Left lung (tissue), 14 donors: ENCODE data around the gene PDYN. TPM values are rescaled to one million over a fixed set of nuclear protein-coding genes. Genes with fewer than 3 reads are reported as not detected.
"Not testable (repeated sequence)": the region's sequence is repeated elsewhere in the genome, so short reads cannot be mapped to it uniquely, and the experiment has no call there.

ENCODE experiments used
- ATAC-seq: fragments of 200-7000 bp; cut with Tn5 transposase; one replicate; pipeline ENCODE4 v1.9.1; 2020; ENCODE audit warnings: moderate library complexity
- DNase-seq, 4 donors: peaks; one replicate each; pipeline ENCODE4 v3.0.0-alpha.2; 2013 to 2020
- H3K27ac ChIP-seq, 2 donors: fragments of 200-600 bp; sonication (generic) in 1 of 2; one replicate each; pipeline versions ENCODE4 v1.5.0 to v1.8.0; 2020 to 2021
- H3K27me3 ChIP-seq, 2 donors: fragments of 200-600 bp; sonication (generic) in 1 of 2; one replicate each; pipeline versions ENCODE4 v1.5.0 to v1.8.0; 2020 to 2021
- H3K36me3 ChIP-seq, 2 donors: fragments of 200-600 bp; sonication (generic) in 1 of 2; one replicate each; pipeline versions ENCODE4 v1.5.0 to v1.8.0; 2020 to 2021
- H3K4me1 ChIP-seq, 2 donors: fragments of 200-600 bp; one replicate each; pipeline ENCODE4 v1.8.0; 2021
- H3K4me3 ChIP-seq, 2 donors: fragments of 200-600 bp; sonication (generic) in 1 of 2; one replicate each; pipeline versions ENCODE4 v1.5.0 to v1.8.0; 2020 to 2021; ENCODE audit warnings: mild to moderate bottlenecking in 1 of 2
- H3K9me3 ChIP-seq, 2 donors: fragments of 200-600 bp; sonication (generic) in 1 of 2; one replicate each; pipeline versions ENCODE4 v1.5.0 to v1.8.0; 2020 to 2021
- intact Hi-C, 2 donors: fragments of 100-400 bp; cut with DNase I; formaldehyde crosslinking; loops; one replicate each; pipeline versions ENCODE4 v1.11.2 to v1.14.2; 2022
- long read RNA-seq, 12 donors: library from polyadenylated mRNA in 2 of 12; unstranded in 2 of 12; transcript quantifications; one replicate each; pipeline ENCODE4 v2.0.0 and lab custom pipeline, GENCODE V29; 2019 to 2026
- polyA plus RNA-seq, 6 donors: library from polyadenylated mRNA; unstranded; fragments of 120-200 nt; gene quantifications; one replicate each; pipeline ENCODE4 v1.2.1, GENCODE V29; 2013; ENCODE audit not compliant: insufficient read length in 6 of 6
- total RNA-seq, 2 donors: library from RNA; stranded (reverse); fragmentation: NEBNext Ultra II Directional; extraction: Animal tissue kit (Norgen Biotek cat#: 25700); gene quantifications; one replicate each; pipeline ENCODE4 v1.2.1, GENCODE V29; 2021
- TF ChIP-seq, protein P1 (sequence below), 2 donors: fragments of 200-600 bp; sonication (generic) in 1 of 2; IDR thresholded peaks; one replicate each; pipeline versions ENCODE4 v1.5.0 to v1.8.0; 2021; ENCODE audit warnings: antibody characterized with exemption in 2 of 2
- donor health status: DM: no; HTN: yes; CAD: no.
- donor health status: DM: no; HTN: no; CAD: no.

The PDYN gene
- total RNA-seq (not detected), polyA plus RNA-seq (not detected)
- long read RNA-seq, donor 1 = 0 reads
- long read RNA-seq, donor 2 = 0 reads
- long read RNA-seq, donor 3 = 0 reads
- long read RNA-seq, donor 4 = 0 reads
- long read RNA-seq, donor 5 = 0 reads
- long read RNA-seq, donor 6 = 0 reads
- long read RNA-seq, donor 7 = 0 reads
- long read RNA-seq, donor 8 = 0 reads
- long read RNA-seq, donor 9 = 0 reads
- long read RNA-seq, donor 10 = 0 reads
- long read RNA-seq, donor 11 = 0 reads
- long read RNA-seq, donor 12 = 0 reads

DNA sequence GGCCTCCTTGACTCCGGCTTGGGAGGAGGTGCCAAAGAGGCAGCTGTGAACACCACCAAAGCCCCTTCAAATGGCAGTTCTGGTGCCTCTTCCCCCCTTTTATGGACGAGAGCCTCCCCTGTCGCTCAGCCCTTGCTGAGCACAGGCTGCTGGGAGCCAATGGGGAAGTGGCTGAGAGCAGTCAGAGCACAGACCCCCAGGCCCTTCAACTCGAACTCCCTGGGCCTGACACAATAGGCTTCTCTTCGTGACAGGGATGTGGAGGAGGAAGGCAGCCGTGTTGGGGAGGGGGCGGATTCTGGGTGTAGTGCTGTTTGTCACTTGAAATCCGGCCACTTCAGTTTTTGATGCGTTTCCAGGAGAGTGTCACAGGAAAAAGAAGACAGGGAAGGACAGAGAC is at the start of gene PDYN:
TSS of gene PDYN (minus strand) at position 73 of the 400 bp plus-strand sequence. CDS start 10,974 bp downstream, outside the sequence.
- Histone ChIP-seq H3K27me3 (peaks cover 36 to 100% of the 10 kb centered on the region in 2 donors), H3K9me3 (no peaks in the 10 kb centered on the region), H3K27ac (no peak within 1 kb of the TSS), H3K36me3 (no peaks in the 10 kb centered on the region), H3K4me1 (no peaks in the 10 kb centered on the region), H3K4me3 (no peak within 1 kb of the TSS)
- ATAC-seq (no peak), DNase-seq (no peak)
- intact Hi-C loops = no loop called here
- TF ChIP-seq, protein P1, sequence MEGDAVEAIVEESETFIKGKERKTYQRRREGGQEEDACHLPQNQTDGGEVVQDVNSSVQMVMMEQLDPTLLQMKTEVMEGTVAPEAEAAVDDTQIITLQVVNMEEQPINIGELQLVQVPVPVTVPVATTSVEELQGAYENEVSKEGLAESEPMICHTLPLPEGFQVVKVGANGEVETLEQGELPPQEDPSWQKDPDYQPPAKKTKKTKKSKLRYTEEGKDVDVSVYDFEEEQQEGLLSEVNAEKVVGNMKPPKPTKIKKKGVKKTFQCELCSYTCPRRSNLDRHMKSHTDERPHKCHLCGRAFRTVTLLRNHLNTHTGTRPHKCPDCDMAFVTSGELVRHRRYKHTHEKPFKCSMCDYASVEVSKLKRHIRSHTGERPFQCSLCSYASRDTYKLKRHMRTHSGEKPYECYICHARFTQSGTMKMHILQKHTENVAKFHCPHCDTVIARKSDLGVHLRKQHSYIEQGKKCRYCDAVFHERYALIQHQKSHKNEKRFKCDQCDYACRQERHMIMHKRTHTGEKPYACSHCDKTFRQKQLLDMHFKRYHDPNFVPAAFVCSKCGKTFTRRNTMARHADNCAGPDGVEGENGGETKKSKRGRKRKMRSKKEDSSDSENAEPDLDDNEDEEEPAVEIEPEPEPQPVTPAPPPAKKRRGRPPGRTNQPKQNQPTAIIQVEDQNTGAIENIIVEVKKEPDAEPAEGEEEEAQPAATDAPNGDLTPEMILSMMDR (IDR thresholded peaks at IDR 0.05) = no peak

DNA sequence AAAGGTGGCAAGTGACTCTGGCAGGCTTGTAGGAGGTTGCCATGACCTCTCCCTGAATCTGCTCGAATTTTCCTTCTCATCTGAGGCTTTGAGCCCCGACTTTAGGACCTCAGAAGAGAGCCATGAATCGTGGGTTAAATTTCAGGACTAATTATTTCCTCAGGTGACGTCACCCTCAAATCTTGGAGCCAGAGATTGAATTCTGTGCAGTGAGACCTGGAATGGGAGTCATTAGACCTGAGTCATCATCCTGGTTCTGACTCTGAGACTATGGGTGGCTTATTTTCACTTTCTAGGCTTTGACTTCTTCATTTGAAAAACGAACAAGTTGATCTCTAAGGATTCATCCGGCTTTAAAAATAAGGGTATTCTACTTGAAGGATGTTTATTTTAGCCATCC is 48.5 kb upstream of the PDYN start:
- peaks cover 0 to 85% of the 10 kb centered on the region in 2 donors for H3K27me3 ChIP-seq
- no peaks in the 10 kb centered on the region for H3K4me1 ChIP-seq
- TF ChIP-seq, protein P1 (IDR thresholded peaks at IDR 0.05) = no peak
- no peak overlapping the region for H3K4me3 ChIP-seq
- intact Hi-C loops = no loop called here
- H3K27ac ChIP-seq = no peak overlapping the region
- no peaks in the 10 kb centered on the region for H3K36me3 ChIP-seq
- DNase-seq (no peak), ATAC-seq (no peak)
- H3K9me3 ChIP-seq = no peaks in the 10 kb centered on the region

DNA sequence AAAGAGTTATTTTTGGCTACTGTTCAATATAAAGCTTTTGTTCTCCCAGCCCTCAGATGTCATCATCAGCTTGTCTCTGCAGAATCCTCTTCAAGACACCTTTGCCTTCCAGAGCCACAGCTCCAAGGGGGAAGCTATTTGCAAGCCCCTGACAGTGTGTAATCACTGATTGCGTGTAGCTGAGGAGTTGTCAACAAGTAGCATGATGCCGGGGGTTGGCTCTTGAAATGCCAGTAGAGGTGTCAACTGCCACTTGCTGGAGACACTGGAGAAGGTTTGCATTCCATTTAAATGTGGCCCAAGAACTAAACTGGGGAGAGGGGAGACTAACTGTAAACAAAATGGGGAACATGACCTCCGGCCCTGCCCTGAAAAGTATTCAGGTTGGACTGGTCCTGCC is 44.3 kb upstream of the PDYN start:
- intact Hi-C loops = no loop called here
- Histone ChIP-seq H3K36me3 (no peaks in the 10 kb centered on the region), H3K27ac (no peak overlapping the region), H3K9me3 (no peaks in the 10 kb centered on the region), H3K27me3 (peaks cover 3 to 90% of the 10 kb centered on the region in 2 donors), H3K4me3 (no peak overlapping the region), H3K4me1 (no peaks in the 10 kb centered on the region)
- TF ChIP-seq, protein P1 (IDR thresholded peaks at IDR 0.05) = no peak
- ATAC-seq = no peak
- DNase-seq = no peak

- ATAC-seq (no peak), DNase-seq (no peak)
- Histone ChIP-seq H3K9me3 (no peaks in the 10 kb centered on the region), H3K27me3 (peaks cover 3 to 96% of the 10 kb centered on the region in 2 donors), H3K4me1 (no peaks in the 10 kb centered on the region), H3K4me3 (no peak overlapping the region), H3K27ac (no peak overlapping the region), H3K36me3 (no peaks in the 10 kb centered on the region)
- TF ChIP-seq, protein P1 (IDR thresholded peaks at IDR 0.05) = no peak
- intact Hi-C loops = no loop called here
Measured at GRCh38 chr20:2037296-2037914, 43.5 kb upstream of the PDYN start.

DNA sequence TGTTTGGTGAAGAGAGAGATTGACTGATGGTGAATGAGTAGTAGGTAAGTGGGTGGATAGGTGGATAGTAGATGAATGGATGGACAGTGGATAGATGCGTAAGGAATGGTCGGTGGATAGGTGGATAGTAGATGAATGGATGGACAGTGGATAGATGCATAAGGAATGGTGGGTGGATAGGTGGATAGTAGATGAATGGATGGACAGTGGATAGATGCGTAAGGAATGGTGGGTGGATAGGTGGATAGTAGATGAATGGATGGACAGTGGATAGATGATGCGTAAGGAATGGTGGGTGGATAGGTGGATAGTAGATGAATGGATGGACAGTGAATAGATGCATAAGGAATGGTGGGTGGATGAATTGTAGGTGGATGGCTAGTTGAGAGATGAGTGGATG is 42.5 kb upstream of the PDYN start:
- H3K36me3 ChIP-seq, intact Hi-C loops, H3K27ac ChIP-seq, H3K4me1 ChIP-seq, DNase-seq, H3K4me3 ChIP-seq, ATAC-seq, H3K9me3 ChIP-seq: not testable (repeated sequence)
- H3K27me3 ChIP-seq = peaks cover 3 to 98% of the 10 kb centered on the region in 2 donors
